Measurements from ENCODE around the gene TGFBR3. TPM values are rescaled to one million over a fixed set of nuclear protein-coding genes. Genes with fewer than 3 reads are reported as not detected.

Gene TGFBR3
- total RNA-seq, 1 donor from 2014 or later, result 102 TPM

- DNase-seq (ENCODE audit: low spot score), result no peak
Observed at GRCh38 chr1:91640877-91641526, 244.9 kb downstream of the TGFBR3 start.

- DNase-seq (ENCODE audit: low spot score), result no peak
Observed at GRCh38 chr1:91637539-91637994, 248.4 kb downstream of the TGFBR3 start.

- no peak for DNase-seq (ENCODE audit: low spot score)
Observed at GRCh38 chr1:91635763-91636162, 250.2 kb downstream of the TGFBR3 start.

GRCh38 chr1:91633438-91633837, 252.5 kb downstream of the TGFBR3 start:
- no peak for DNase-seq (ENCODE audit: low spot score)

GRCh38 chr1:91631718-91632330, 254.1 kb downstream of the TGFBR3 start:
- no peak for DNase-seq (ENCODE audit: low spot score)

- no peak for DNase-seq (ENCODE audit: low spot score)
Observed at GRCh38 chr1:91630803-91631202, 255.1 kb downstream of the TGFBR3 start.

Other genes starting within 250 kb of the TGFBR3 start
- not detected for gene BRDT, start 63.2 kb upstream of the TGFBR3 start, total RNA-seq
- 0.26 TPM for gene EPHX4, start 143.8 kb upstream of the TGFBR3 start, total RNA-seq
- not detected for gene SETSIP, start 189.3 kb upstream of the TGFBR3 start, total RNA-seq
- gene BTBD8, start 194.2 kb upstream of the TGFBR3 start, total RNA-seq, result 6.6 TPM